ENCODE results near the gene OR10A3.

The OR10A3 gene

GRCh38 chr11:7892059-7892699, 49.3 kb downstream of the OR10A3 start:
- no peak for DNase-seq (ENCODE audit: low spot score)

- DNase-seq (ENCODE audit: low spot score), result no peak
These were observed 50.9 kb downstream of the OR10A3 start for GRCh38 chr11:7890417-7891172.

GRCh38 chr11:7889985-7890384, 51.5 kb downstream of the OR10A3 start:
- DNase-seq (ENCODE audit: low spot score), result no peak

Data from CD4-positive, alpha-beta T cell treated with Interleukin-2 at 100 ng/mL for 4 hours (primary cell).